HG03060 (cell line): Measurements from ENCODE around the gene MALRD1.

Source experiments
- ATAC-seq: cut with Tn5 transposase; IDR thresholded peaks from one replicate; pipeline ENCODE4 v1.9.1; 2021; ENCODE audit warnings: low read depth, moderate number of reproducible peaks; ENCODE audit not compliant: unreplicated experiment

The MALRD1 gene

GRCh38 chr10:19209319-19209718, 160.7 kb downstream of the MALRD1 start:
- no peak for ATAC-seq

GRCh38 chr10:19212590-19212989, 164.0 kb downstream of the MALRD1 start:
- no peak for ATAC-seq

- no peak for ATAC-seq
These were observed 172.6 kb downstream of the MALRD1 start for GRCh38 chr10:19221216-19221615.

- no peak for ATAC-seq
These were observed 177.4 kb downstream of the MALRD1 start for GRCh38 chr10:19226025-19226424.

- no peak for ATAC-seq
These were observed 182.4 kb downstream of the MALRD1 start for GRCh38 chr10:19231034-19231433.

- ATAC-seq: no peak
These were observed 197.5 kb downstream of the MALRD1 start for GRCh38 chr10:19245889-19246752.

- ATAC-seq: no peak
These were observed 199.2 kb downstream of the MALRD1 start for GRCh38 chr10:19247843-19248242.

- ATAC-seq: no peak
These were observed 201.9 kb downstream of the MALRD1 start for GRCh38 chr10:19250546-19250945.

- ATAC-seq: no peak
These were observed 203.9 kb downstream of the MALRD1 start for GRCh38 chr10:19252531-19252930.

- no peak for ATAC-seq
These were observed 207.7 kb downstream of the MALRD1 start for GRCh38 chr10:19256331-19256730.

GRCh38 chr10:19263262-19263661, 214.7 kb downstream of the MALRD1 start:
- no peak for ATAC-seq

GRCh38 chr10:19283285-19283684, 234.7 kb downstream of the MALRD1 start:
- no peak for ATAC-seq

GRCh38 chr10:19283786-19284185, 235.2 kb downstream of the MALRD1 start:
- ATAC-seq: no peak

- ATAC-seq: no peak
These were observed 242.2 kb downstream of the MALRD1 start for GRCh38 chr10:19290770-19291169.

- no peak for ATAC-seq
These were observed 245.6 kb downstream of the MALRD1 start for GRCh38 chr10:19294233-19294632.

- no peak for ATAC-seq
These were observed 251.0 kb downstream of the MALRD1 start for GRCh38 chr10:19299645-19300044.

GRCh38 chr10:19302117-19302516, 253.5 kb downstream of the MALRD1 start:
- no peak for ATAC-seq

GRCh38 chr10:19310066-19310465, 261.5 kb downstream of the MALRD1 start:
- ATAC-seq: no peak

GRCh38 chr10:19316204-19316870, 267.7 kb downstream of the MALRD1 start:
- no peak for ATAC-seq

GRCh38 chr10:19317952-19318351, 269.4 kb downstream of the MALRD1 start:
- ATAC-seq: no peak

GRCh38 chr10:19325581-19325980, 277.0 kb downstream of the MALRD1 start:
- no peak for ATAC-seq

- ATAC-seq: no peak
These were observed 280.0 kb downstream of the MALRD1 start for GRCh38 chr10:19328582-19328981.
